NCI-H1436 treated with DMSO at 0.1 percent for 48 hours (cell line): ENCODE measurements around the gene USF1.
"Not testable (repeated sequence)": the region's sequence is repeated elsewhere in the genome, so short reads cannot be mapped to it uniquely, and the experiment has no call there.

ENCODE experiments used
- DNase-seq: peaks from one replicate; lab custom pipeline; 2025; lab: John Stamatoyannopoulos, UW

The USF1 gene

GRCh38 chr1:161048949-161049722 is 3.4 kb upstream of the USF1 start:
- no peak for DNase-seq

- DNase-seq, result no peak
Observed at GRCh38 chr1:161047436-161048420, 2.0 kb upstream of the USF1 start.

- no peak for DNase-seq
Observed at GRCh38 chr1:161046605-161047228, 940 bp upstream of the USF1 start.

DNA sequence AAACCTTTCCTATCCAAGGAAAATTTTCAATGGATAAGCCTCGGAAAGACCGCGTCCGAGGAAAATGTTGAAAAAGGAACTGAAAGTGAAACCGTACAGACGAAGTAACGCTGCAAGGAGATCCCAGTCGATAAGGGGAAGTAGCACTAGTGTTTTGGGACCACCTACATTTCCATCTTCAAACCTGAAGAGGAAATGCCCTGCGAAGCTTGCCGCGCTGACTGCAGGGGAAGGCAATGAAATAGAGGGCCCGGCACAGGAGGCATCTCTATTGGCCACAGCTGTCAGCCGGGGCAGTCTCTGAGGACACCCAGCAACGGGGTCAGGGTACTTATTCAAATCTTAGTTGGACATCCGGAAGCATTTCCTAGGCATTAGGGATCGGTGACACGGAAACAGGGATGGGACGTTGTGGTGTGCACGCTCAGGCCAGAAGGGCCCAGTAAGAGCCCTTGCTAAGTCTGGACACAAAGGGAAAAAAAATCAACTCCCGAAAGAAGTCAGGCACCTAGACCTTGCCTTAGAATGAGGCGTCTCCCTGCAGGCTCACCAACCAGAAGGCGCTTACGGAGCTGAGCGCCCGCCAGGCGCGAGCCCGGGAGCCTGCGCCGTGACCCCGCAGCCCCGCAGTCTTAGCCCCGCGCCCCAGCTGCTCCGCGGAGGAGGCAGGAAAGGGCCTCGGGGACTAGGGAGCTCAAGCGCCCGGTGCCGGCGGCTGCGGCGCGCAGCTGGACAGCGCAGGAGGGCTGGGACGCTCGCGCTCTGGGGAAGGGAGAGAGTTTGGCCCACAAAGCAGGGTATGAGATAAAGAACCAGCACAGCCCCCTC is 655 bp downstream of the USF1 start:
- no peak for DNase-seq

- no peak for DNase-seq
Observed at GRCh38 chr1:161044535-161044907, 1.3 kb downstream of the USF1 start.

DNA sequence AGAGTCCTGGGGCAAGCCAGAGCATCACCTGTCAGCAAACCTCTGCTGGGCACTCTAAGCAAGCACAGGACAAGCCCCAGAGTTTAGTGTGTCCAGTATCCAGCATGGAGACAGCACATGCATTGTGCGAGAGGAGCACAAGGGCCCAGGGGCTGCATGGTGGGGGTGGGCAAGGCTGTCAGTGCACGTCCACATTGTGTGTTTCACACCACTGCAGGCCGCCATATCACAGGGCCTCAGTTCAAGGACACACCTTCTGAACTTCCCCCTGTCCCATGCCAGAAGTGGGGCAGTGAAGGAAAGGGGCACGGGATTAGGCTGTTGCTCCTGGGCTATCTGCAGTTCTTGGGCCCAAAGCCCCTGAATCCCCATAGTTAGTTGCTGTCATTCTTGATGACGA is 6.2 kb downstream of the USF1 start:
- no peak for DNase-seq

DNA sequence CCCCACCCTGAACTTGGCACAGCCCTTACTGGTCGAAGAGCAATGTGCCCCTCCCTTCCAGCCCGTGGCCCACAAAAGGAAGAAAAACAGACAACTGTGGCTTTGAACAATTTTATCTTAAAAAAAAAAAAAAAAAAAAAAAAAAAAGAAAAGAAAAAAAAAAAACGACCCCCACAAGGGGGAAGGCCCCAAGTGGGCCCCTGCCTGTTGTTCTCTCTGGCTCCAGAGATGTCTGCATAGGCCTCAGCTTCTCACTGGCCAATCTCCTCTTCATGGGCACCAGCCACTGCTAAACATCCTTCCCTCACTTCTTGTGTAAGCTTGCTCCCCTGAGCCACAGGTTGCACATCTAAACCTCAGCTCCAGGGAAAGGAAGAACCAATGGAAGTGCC is 6.6 kb downstream of the USF1 start:
- DNase-seq, result no peak

GRCh38 chr1:161038523-161039153 is 7.1 kb downstream of the USF1 start, which contains the start of gene TSTD1:
TSS of gene TSTD1 (minus strand) at chr1:161038964. CDS start at chr1:161038889, 75 bp downstream.
- DNase-seq, result no peak

- DNase-seq, result no peak
Observed at GRCh38 chr1:161037661-161038522, 7.9 kb downstream of the USF1 start.

- DNase-seq, result no peak
Observed at GRCh38 chr1:161033751-161034150, 12.0 kb downstream of the USF1 start.

- no peak for DNase-seq
Observed at GRCh38 chr1:161032409-161032808, 13.4 kb downstream of the USF1 start.

DNA sequence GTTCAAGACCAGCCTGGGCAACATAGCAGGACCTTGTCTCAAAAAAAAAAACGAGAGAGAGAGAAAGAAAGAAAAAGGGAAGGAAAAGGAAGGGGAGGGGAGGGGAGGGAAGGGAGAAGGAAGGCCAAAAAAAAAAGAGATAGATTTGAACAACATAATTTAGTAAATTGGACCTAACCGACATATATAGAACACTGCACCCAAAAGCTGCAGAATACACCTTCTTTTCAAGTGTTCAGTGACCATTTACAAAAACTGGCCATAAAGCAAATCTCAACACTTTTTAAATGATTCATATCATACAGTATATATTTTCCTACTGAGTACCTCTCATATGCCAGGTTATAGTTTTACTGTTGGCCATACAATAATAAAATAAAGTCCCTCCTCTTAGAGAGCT is 13.9 kb downstream of the USF1 start:
- no peak for DNase-seq

DNA sequence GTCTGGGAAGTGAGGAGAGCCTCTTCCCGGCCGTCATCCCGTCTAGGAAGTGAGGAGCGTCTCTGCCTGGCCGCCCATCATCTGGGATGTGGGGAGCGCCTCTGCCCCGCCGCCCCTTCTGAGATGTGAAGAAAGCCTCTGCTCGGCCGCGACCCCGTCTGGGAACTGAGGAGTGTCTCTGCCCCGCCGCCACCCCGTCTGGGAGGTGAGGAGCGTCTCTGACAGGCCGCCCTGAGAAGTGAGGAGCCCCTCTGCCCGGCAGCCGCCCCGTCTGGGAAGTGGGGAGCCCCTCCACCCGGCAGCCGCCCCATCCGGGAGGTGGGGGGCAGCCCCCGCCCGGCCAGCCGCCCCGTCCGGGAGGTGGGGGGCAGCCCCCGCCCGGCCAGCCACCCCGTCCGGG is 16.3 kb downstream of the USF1 start:
- not testable (repeated sequence) for DNase-seq

GRCh38 chr1:161026954-161027353 is 18.8 kb downstream of the USF1 start:
- not testable (repeated sequence) for DNase-seq

- not testable (repeated sequence) for DNase-seq
Observed at GRCh38 chr1:161022432-161022831, 23.3 kb downstream of the USF1 start.

DNA sequence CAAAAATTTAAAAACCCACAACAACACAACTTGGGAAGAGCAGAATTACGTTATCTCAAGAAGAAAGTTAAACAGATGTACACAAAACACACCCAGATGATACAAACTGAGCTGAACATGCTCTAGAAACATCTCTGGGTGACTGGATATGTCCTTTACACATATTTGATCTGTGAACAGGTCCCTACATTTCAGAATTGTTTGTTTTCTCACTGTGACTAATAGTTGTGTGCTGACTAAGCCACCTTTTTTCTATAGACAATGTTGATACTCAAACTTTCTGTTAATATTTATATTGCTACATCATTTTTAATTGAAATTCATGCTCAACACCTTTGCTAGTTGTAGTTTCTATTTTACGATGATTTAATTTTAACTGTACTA is 23.8 kb downstream of the USF1 start:
- DNase-seq, result no peak

DNA sequence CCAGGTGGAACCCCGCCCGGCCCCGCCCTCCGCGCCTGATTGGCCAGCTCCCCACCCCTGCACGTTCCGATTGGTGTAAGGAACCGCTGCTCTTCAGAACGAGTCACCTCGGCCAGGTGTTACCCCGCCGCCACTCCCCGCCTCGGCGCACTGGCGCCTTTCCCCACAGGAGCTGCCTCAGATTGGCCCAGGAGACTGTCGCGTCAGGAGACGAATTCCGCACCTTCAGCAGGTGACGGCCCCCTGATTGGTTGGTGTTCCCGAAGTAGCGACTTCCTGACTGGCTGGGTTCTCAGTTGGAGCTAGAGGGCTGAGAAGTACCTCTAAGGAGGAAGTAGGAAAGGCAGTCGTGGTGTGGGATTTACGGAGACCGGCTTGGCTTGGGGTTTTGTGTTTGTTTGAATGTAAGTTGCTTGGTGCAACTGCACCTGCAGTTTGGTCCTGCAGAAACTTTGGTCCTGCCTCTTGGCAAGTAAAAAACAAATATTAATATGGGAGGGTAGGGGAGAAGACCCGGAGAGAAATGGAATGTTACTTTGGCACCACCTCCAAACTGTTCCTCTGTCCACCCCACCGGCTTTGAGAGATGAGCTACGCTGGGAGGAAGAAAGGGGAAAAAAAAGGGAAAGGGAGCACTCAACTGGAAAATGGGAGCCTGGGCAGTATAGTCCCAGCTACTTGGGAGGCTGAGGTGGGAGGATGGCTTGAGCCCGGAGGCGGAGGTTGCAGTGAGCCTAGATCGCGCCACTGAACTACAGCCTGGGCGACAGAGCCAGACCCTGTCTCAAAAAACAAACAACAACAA is 24.4 kb downstream of the USF1 start:
- DNase-seq, result peak; percentile 94

GRCh38 chr1:161020509-161021164 is 25.1 kb downstream of the USF1 start, which contains the start of gene F11R:
TSS of gene F11R (minus strand) at chr1:161021152. CDS start at chr1:161021073, 79 bp downstream.
- no peak for DNase-seq
